Neural progenitor cell (in vitro differentiated cells): Measurements from ENCODE around the gene TEX14. TPM values are rescaled to one million over a fixed set of nuclear protein-coding genes. Genes with fewer than 3 reads are reported as not detected.

Source experiments
- DNase-seq: peaks from one replicate; pipeline ENCODE4 v3.0.0-alpha.2; 2016; ENCODE audit warnings: low spot score
- H2AFZ ChIP-seq: fragments of 200-600 bp; sonication (generic); replicated peaks from 2 replicates; pipeline ENCODE4 v1.6.1; 2016; ENCODE audit warnings: antibody characterized with exemption
- H3F3A ChIP-seq: fragments of 200-600 bp; sonication (generic); 2 replicates; pipeline ENCODE4 v1.6.1; 2016; ENCODE audit warnings: antibody characterized with exemption, low read depth
- H3K27ac ChIP-seq: fragments of 200-600 bp; sonication (generic); 2 replicates; pipeline ENCODE4 v1.5.1; 2016; ENCODE audit warnings: mild to moderate bottlenecking
- H3K27me3 ChIP-seq: fragments of 200-600 bp; sonication (generic); 2 replicates; pipeline ENCODE4 v1.6.1; 2016; ENCODE audit warnings: mild to moderate bottlenecking, moderate library complexity
- H3K36me3 ChIP-seq: fragments of 200-600 bp; sonication (generic); 2 replicates; pipeline ENCODE4 v1.5.1; 2016
- H3K4me1 ChIP-seq: fragments of 200-600 bp; sonication (generic); 2 replicates; pipeline ENCODE4 v1.6.1; 2016; ENCODE audit warnings: mixed run types
- H3K4me2 ChIP-seq: fragments of 200-600 bp; sonication (generic); 2 replicates; pipeline ENCODE4 v1.6.1; 2016
- H3K4me3 ChIP-seq: fragments of 200-600 bp; sonication (generic); 2 replicates; pipeline ENCODE4 v1.5.1; 2016
- H3K79me2 ChIP-seq: fragments of 200-600 bp; sonication (generic); 2 replicates; pipeline ENCODE4 v1.6.1; 2016; ENCODE audit warnings: low read depth
- H3K9ac ChIP-seq: fragments of 200-600 bp; sonication (generic); 2 replicates; pipeline ENCODE4 v1.6.1; 2016
- H3K9me3 ChIP-seq: fragments of 200-600 bp; sonication (generic); 2 replicates; pipeline ENCODE4 v1.5.1; 2016; ENCODE audit warnings: low read depth
- H4K20me1 ChIP-seq: fragments of 200-600 bp; sonication (generic); 2 replicates; pipeline ENCODE4 v1.6.1; 2016; ENCODE audit warnings: low read depth
- H3K27ac Mint-ChIP-seq: 3 replicates; pipeline ENCODE4 v1.8.0; 2021; ENCODE audit warnings: mixed read lengths
- H3K27me3 Mint-ChIP-seq: 2 replicates; pipeline ENCODE4 v1.8.0; 2022; ENCODE audit warnings: low read depth, mild to moderate bottlenecking, inconsistent platforms, moderate library complexity, mixed read lengths; ENCODE audit not compliant: insufficient read depth
- H3K36me3 Mint-ChIP-seq: 3 replicates; pipeline ENCODE4 v1.8.0; 2021; ENCODE audit warnings: mixed read lengths
- H3K4me1 Mint-ChIP-seq: 3 replicates; pipeline ENCODE4 v1.8.0; 2021; ENCODE audit warnings: mixed read lengths
- H3K4me3 Mint-ChIP-seq: 3 replicates; pipeline ENCODE4 v1.8.0; 2021; ENCODE audit warnings: mild to moderate bottlenecking, moderate library complexity, mixed read lengths
- H3K9me3 Mint-ChIP-seq: 3 replicates; pipeline ENCODE4 v1.8.0; 2020; ENCODE audit warnings: mixed read lengths
- CTCF ChIP-seq: fragments of 200-600 bp; sonication (generic); IDR thresholded peaks from 2 replicates; pipeline ENCODE4 v1.5.1; 2017; ENCODE audit warnings: antibody characterized with exemption, mild to moderate bottlenecking
- EZH2 ChIP-seq: fragments of 200-600 bp; sonication (generic); IDR thresholded peaks from 2 replicates; pipeline ENCODE4 v1.6.1; 2017; ENCODE audit warnings: antibody characterized with exemption, mild to moderate bottlenecking, moderate library complexity
- EZH2phosphoT487 ChIP-seq: fragments of 200-600 bp; sonication (generic); IDR thresholded peaks from 2 replicates; pipeline ENCODE4 v1.6.1; 2017; ENCODE audit warnings: antibody characterized with exemption
- total RNA-seq: library from RNA; depleted of rRNA; stranded (reverse); fragments of >200 nt; gene quantifications from 2 replicates; pipeline ENCODE4 v1.2.3, GENCODE V29; 2015; ENCODE audit warnings: low replicate concordance

TEX14 gene
- total RNA-seq, 1 donor from 2014 or later: 0.09 TPM

GRCh38 chr17:58525239-58525638 lies 166.6 kb downstream of the TEX14 start:
- Histone ChIP-seq H3K4me2 (no peak overlapping the region), H3K27me3 (no peaks in the 10 kb centered on the region), H3K4me3 (no peak overlapping the region), H3F3A (peaks cover under 1% of the 10 kb centered on the region), H3K9me3 (no peaks in the 10 kb centered on the region), H3K4me1 (peaks cover 8% of the 10 kb centered on the region), H3K9ac (no peak overlapping the region), H3K79me2 (no peaks in the 10 kb centered on the region), H3K36me3 (no peaks in the 10 kb centered on the region), H3K27ac (no peak overlapping the region), H2AFZ (no peak overlapping the region), H4K20me1 (no peaks in the 10 kb centered on the region)
- Mint-ChIP-seq H3K27me3 (peaks cover 11% of the 10 kb centered on the region), H3K4me1 (peaks cover 8% of the 10 kb centered on the region), H3K9me3 (no peaks in the 10 kb centered on the region), H3K4me3 (no peak overlapping the region), H3K36me3 (no peaks in the 10 kb centered on the region), H3K27ac (no peak overlapping the region)
- no peak for TF ChIP-seq EZH2
- no peak for TF ChIP-seq CTCF
- no peak for TF ChIP-seq EZH2phosphoT487
- no peak for DNase-seq

DNA sequence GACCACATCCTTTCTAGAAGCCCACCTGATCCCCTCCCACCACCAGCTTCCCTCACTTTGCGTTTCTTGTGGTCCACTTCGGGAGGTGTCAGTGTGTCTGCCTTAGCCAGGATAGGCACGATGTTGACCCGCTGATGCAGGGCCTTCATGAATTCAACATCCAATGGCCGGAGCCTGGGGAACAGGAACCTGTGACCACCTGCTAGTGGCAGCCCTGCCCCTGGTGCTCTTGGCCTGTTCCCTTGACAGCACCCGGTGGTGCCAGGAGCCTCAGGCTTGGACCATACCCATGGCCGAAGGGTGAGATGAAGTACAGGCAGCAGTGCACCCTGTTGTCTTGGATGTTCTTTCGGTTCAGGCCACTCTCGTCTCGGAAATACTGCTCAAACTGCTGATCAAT lies 170.2 kb downstream of the TEX14 start:
- Histone ChIP-seq H3K4me3 (no peak overlapping the region), H3F3A (peaks cover 19% of the 10 kb centered on the region), H3K79me2 (peaks cover 7% of the 10 kb centered on the region), H4K20me1 (no peaks in the 10 kb centered on the region), H3K9me3 (no peaks in the 10 kb centered on the region), H3K27ac (no peak overlapping the region), H3K36me3 (no peaks in the 10 kb centered on the region), H3K4me2 (no peak overlapping the region), H3K27me3 (no peaks in the 10 kb centered on the region), H3K4me1 (peaks cover 4% of the 10 kb centered on the region), H3K9ac (no peak overlapping the region), H2AFZ (no peak overlapping the region)
- Mint-ChIP-seq H3K27ac (no peak overlapping the region), H3K27me3 (peaks cover 8% of the 10 kb centered on the region), H3K4me3 (no peak overlapping the region), H3K4me1 (peaks cover 12% of the 10 kb centered on the region), H3K9me3 (no peaks in the 10 kb centered on the region), H3K36me3 (no peaks in the 10 kb centered on the region)
- no peak for TF ChIP-seq EZH2phosphoT487
- TF ChIP-seq EZH2: no peak
- no peak for TF ChIP-seq CTCF
- DNase-seq: no peak

DNA sequence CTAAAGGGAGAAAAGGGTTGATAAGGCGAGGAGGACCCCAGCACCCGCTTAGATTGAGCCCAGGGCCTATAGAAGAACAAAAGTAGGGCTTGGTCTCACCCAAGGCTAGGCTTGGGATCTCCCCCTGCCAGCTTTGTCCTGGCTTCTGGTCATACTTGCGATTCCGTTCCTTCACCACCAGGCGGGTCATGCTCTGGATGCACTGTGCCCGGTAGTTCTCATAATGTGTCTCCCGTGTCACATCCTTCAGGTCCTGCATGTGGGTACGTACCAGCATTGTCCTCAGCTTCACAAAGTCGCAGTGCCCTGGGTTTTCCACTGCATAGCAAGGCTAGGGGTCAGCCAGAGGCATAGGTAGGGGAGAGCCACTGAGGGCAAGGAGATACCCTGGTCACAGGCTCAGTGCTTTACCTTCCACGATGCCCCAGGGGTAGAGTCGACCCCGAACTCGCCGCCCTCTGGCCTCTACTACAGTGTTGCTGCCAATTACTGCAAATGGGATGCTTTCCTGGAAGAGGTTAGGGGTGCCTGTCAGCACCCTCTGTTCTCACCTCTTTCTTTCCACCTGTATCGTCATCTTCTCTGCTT lies 170.9 kb downstream of the TEX14 start:
- Mint-ChIP-seq H3K4me1 (peaks cover 20% of the 10 kb centered on the region), H3K4me3 (no peak overlapping the region), H3K36me3 (no peaks in the 10 kb centered on the region), H3K27me3 (peaks cover 8% of the 10 kb centered on the region), H3K27ac (no peak overlapping the region), H3K9me3 (no peaks in the 10 kb centered on the region)
- Histone ChIP-seq H3K79me2 (peaks cover 13% of the 10 kb centered on the region), H3K36me3 (no peaks in the 10 kb centered on the region), H3K4me3 (no peak overlapping the region), H4K20me1 (no peaks in the 10 kb centered on the region), H3F3A (peaks cover 19% of the 10 kb centered on the region), H3K4me1 (peaks cover 4% of the 10 kb centered on the region), H3K9ac (no peak overlapping the region), H3K9me3 (no peaks in the 10 kb centered on the region), H3K27me3 (no peaks in the 10 kb centered on the region), H3K4me2 (no peak overlapping the region), H2AFZ (peak overlapping the region; percentile 71), H3K27ac (no peak overlapping the region)
- DNase-seq: peak; percentile 72
- TF ChIP-seq EZH2phosphoT487 (no peak), CTCF (peak; percentile 60)
